ENCODE measurements around the gene RBAK.

- TF ChIP-seq CTCF (IDR thresholded peaks at IDR 0.05; ENCODE audit: low read depth, low read length, missing input control) (no peak), RXRA (IDR thresholded peaks at IDR 0.05) (no peak), MAX (IDR thresholded peaks at IDR 0.05) (no peak), TAF1 (conservative IDR thresholded peaks at IDR 0.05) (no peak)
Observed at GRCh38 chr7:4998910-4999309, 46.8 kb upstream of the RBAK start.
